HG02642 (cell line): ENCODE measurements around the gene LILRA2.
"Not testable (repeated sequence)": the region's sequence is repeated elsewhere in the genome, so short reads cannot be mapped to it uniquely, and the experiment has no call there.

ENCODE experiments used
- ATAC-seq: cut with Tn5 transposase; IDR thresholded peaks from one replicate; pipeline ENCODE4 v1.9.1; 2021; ENCODE audit warnings: mild to moderate bottlenecking; ENCODE audit not compliant: unreplicated experiment, poor library complexity

The LILRA2 gene

DNA sequence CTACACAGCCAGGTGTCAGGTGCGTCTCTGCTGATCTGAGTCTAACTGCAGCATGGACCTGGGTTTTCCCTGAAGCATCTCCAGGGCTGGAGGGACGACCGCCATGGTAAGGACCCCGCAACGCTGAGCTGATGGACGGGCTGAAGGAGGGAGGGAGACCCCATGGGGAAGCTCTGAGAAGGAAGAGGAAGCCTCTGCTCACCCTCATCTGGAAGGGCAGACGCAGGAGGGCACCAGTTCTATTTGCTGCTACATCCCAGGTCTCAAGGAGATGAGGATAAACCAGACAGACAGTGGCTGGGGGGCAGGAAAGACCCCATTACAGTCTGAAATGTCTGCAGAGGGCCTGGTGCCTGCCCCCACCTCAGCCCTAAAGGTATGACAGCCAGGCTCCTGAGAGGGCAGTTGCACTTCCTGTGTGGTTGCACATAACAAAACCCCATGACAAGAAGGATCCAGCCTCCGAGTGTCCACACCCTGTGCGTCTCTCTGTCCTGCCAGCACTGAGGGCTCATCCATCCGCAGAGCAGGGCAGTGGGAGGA, at the start of gene LILRA2:
TSS of gene LILRA2 (plus strand) at position 461 of the 543 bp plus-strand sequence. CDS start 89 bp downstream, outside the sequence.
- ATAC-seq, result no peak

DNA sequence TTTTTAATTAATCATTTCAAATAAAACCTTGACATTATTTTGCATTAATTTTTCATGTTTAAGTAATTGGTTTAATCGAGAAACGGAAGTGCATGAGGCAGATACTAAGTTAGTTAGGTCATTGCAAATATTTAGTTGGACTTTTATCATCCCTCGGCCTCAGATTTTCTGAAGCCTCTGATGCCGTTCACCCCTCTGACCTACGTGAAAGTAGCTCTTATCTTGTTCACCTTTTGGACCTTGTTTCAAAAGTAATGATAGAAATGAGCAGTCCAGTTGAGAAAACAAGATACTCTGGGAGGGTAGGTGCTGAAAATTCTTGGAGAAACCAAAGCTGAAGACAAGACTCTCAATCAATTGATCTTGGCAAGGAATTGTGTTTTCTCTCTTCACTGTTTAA, 48.0 kb upstream of the LILRA2 start:
- no peak for ATAC-seq

DNA sequence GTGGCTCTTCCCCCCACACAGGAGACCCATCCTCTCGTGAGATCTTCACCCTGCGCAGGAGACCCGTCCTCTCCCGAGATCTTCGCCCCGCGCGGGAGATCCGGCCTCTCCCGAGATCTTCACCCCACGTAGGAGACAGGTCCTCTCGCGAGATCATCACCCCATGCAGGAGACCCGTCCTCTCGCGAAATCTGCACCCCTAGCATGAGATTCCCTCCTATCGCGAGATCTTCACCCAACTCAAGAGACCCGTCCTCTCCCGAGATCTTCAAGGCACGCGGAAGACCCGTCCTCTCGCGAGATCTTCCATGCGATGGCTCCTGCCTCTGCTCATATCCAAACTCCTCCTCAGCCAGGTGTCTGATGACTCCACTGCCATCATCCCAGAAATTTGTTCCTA, 46.6 kb upstream of the LILRA2 start:
- ATAC-seq, result no peak

DNA sequence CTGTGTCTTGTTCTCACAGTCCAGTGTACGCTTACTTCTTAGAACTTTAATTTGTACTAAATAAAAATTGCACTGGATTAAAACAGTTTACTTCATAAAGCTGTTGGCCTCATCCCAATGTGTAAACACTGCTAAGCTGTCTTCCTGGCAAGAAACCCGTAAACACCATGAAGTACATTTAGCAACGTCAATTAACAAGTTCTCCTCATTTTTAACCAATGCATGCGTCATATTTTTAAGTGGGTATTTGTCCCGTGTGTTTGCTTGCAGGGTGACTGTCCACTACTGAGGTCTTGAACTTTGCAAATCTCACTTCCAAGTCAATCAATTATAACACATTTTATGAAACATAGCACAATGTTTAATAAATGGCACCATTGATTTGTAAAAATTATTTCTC, 42.7 kb upstream of the LILRA2 start:
- no peak for ATAC-seq

DNA sequence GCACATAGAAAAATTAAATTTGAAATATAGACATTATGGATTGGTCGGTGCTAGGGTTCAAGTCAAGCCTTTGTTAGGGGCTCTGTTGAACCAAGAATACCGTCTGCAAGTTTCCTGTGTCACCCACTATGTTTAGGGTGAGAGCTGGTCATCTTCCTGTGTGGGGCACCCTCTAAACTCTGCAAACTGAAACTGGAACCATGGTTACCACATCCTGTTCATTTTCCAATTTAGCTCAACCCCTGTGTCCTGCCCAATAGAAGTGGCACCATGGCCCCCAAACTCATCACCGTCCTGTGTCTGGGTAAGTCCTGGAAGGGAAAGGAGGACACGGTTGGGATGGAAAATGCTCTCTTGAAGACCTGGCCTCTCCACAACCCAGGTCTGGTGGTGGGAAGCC, 41.1 kb upstream of the LILRA2 start:
- ATAC-seq, result peak; percentile 78

DNA sequence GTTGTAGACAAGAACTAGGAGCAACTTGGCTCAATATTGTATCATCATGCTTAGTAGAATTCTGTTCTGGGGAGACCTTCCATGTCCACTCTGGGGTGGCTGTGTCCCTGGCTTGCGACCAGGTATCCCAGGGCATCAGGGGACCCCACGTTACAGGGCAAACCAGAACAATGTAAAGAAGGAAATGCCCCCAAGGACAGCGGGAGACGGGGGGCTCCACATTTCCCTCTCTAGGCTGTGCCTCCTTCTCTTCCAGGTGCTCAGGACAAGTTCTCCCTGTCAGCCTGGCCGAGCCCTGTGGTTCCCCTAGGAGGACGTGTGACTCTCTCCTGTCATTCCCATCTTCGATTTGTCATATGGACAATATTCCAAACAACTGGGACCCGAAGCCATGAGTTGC, 40.1 kb upstream of the LILRA2 start:
- ATAC-seq, result no peak

DNA sequence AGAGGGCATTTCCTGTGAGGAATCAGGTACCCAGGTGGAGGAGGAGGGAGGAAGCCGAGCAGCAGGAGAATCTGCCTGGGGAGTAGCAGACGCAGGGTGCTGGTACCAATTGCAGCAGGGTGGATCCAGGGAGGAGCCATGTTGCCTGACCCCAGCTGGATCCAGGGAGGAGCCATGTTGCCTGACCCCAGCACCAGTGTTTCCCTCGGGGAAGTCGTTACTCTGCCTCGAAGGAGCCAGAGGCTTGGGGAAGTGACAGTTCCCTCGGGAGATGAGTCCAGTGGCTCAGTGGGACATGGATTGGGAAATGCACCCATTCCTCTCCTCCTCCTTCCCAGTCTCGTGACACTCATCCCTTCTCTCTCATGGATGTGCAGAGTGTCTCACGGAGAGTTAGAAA, 39.4 kb upstream of the LILRA2 start:
- no peak for ATAC-seq

DNA sequence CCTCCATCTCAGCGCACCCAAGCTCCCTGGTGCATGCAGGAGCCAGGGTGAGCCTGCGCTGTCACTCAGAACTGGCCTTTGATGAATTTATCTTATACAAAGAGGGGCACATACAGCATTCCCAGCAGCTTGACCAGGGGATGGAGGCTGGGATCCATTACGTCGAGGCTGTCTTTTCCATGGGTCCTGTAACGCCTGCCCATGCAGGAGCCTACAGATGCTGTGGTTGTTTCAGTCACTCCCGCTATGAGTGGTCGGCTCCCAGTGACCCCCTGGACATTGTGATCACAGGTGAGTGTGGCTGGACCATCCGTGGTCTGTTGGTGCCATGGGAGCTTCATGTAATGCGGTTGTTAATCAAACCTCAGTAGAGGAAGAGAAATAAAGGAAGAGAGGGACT, 38.0 kb upstream of the LILRA2 start:
- no peak for ATAC-seq

DNA sequence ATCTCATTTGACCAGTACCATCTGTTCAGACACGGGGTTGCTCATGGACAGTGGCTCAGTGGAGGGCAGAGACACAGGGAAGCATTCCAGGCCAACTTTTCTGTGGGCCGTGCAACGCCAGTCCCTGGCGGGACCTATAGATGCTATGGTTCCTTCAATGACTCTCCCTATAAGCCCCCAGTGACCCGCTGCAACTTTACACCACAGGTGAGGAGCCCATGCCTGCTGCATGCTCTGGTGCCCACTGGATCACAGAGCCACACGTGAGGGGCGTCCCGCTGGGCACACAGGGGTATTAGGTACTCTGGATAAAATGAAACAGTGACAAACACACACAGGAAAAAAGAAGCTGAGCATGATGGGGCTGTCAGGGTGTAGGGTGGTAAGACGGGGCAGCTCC, 36.6 kb upstream of the LILRA2 start:
- no peak for ATAC-seq

DNA sequence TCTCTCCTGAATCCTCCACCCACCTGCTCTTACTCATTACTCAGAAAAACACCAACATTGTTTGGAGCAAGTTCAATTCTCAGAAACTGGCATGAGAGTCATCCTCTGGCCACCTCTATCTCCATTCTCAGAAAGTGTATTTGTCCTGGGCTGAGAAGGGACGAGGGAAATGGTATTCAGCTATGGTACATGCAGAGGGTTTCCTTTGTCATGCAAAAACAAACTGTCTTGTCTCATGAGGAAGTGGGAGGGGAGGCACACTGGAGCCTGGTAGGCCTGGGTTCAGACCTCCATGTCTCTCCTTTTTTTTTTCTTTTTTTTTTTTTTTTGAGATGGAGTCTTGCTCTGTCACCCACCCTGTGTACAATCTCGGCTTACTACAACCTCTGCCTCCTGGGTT, 31.9 kb upstream of the LILRA2 start:
- ATAC-seq, result no peak

DNA sequence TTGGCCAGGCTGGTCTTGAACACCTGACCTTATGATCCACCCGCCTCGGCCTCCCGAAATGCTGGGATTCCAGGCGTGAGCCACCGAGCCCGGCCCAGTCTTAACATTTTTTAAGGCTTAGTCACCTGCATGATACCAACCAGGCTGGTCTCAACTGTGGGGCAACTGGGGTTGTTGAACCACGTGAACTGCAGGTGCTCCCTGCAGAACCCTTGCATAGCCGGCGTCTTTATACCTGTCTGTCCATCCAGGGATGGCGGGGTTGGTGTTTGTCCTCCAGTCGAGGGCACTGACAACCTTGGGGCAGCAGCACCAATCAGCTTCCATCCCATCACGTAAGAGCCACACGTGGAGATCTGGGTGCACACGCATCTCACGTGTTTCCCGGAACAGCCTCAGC, 24.8 kb upstream of the LILRA2 start:
- ATAC-seq, result no peak

DNA sequence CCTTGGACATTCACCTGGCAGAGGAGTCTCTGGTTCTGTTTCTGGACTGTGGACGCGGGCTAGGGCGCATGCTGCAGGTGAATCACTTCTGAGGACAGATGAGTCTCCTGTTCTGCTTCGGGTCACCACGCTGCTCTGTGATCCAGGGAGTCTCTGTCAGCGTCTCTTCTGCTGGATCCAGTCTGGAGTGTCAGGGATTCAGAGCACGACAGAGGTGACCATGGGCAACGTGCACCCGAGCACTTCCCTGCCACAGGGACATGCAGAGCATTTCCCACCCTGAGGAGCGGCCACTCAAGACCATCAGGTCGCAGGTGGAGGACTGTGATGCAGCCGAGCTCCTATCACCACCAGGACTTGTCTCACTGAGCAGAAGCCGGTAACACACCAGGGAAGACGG, 24.4 kb upstream of the LILRA2 start:
- ATAC-seq, result no peak

DNA sequence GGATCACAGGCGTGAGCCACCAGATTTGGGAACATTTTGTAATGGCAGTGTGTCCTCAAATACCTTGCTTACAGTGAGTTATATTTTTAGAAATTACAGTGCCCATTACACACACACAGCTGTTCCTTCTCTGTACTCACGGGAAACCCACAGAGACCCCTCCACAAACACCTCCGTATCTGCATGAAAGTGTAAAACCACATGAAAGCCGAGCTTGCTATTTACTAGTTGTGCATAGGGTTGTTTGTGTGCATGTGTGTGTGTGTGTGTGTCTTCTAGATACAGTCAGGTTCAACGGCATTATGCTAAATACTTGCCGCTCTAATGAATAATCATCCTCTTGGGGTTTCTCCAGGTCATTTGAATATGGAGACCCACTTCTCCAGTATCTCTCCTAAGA, 22.3 kb upstream of the LILRA2 start:
- no peak for ATAC-seq

DNA sequence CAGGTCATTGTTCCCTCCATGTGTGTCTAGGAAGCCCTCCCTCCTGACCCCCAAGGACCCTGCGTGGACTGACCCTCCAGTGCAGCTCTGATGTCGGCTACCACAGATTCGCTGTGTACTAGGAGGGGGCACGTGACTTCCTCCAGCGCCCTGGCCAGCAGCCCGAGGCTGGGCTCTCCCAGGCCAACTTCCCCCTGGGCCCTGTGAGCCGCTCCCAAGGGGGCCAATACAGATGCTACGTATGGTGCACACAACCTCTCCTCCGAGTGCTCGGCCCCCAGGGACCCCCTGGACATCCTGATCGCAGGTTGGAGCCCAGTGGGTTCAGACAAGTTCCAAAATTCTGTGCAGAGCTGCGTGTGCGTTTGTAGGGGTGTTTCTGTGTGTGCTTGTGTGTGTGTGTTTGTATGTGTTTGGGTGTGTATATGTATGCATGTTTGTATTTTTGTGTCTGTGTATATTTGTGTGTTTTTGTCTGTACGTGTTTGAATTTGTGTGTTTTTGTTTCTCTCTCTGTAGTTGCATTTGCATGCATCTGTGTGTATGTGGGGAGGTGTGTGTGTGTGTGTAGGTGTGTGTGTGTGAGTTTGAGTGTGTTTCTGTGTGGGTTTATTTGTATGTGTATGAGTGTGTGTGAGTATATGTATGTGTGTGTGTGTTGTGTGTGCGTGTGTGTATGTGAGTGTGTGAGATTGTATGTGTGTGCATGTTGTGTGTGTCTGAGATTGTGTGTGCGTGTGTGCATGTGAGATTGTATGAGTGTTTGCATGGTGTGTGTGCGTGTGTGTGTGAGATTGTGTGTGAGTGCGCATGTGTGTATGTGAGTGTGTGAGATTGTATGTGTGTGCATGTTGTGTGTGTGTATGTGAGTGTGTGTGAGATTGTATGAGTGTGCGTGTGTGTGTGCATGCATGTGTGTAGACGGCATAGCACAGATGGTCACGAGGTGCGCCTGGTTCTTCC, 21.4 kb upstream of the LILRA2 start:
- no peak for ATAC-seq

DNA sequence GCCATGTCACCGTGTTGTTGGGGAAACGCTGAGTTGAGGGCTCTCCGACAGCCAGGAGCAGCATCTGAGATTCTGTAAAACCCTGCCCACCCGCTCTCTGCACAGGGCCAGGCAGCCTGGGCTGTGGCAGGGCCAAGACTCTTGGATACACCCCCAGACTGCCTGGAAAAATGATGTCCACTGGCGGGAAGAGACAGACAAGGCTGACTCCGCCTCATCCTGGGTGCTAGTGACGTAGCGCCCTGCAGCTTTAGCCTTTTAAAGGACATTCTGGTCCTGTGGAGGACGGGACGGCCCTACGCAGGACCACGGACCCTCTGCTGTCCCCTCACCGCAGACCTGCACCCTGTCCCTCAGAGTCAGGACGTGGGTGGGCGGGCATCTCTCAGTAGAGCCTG, 20.7 kb upstream of the LILRA2 start:
- no peak for ATAC-seq

DNA sequence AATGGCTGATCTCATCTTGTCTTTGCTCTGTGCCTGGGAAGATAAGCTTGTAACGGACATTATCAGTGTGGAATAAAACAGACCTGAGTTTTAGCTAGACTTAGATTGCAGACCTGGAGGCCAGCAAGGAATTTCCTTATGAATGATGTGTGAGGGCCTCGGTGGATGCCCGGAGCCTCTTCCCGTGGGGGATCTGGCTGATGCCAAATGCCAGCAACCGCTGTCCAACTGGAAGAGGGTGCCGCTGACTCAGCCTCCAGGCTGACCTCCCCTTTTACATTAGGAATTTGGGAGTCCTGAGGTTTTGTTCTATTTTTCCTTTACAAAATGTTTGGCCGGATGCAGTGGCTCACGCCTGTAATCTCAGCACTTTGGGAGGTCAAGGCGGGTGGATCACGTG, 19.6 kb upstream of the LILRA2 start:
- ATAC-seq, result no peak

DNA sequence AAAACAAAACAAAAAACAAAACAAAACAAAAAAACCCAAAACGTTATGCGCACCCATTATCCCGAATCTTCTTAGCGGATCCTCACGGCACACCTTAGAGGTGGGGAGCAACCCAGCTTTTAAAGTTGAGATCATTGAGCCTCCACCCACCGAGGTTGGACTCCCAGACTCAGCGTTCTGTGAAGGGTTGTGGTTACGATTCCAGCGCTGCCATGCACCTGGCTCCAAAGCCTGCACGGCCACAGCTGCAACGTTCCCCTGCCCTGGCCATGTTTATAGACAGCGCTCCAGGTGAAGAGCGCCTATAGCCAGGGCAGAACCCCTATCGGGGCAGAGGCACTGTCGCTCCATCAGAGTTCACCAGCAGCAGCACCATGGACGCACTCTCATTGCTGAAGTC, 18.7 kb upstream of the LILRA2 start:
- ATAC-seq, result no peak

DNA sequence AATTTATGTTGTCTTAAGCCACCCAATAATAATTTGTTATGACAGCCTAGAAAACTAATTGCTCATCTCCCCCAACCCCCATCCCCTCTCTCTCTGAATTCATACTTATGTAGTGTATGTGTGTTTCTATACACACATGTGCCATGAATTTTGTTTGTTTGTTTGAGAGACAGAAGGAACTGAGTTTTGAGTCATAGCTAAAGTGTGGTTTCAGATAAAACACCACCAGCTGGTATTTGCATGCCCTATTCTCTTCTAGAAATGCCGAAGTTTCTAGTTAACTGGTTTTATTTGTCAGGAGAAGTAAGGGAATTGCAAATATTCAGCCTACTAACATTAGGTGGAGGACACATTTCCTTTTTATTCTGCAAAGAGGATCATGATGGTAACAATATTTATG, 17.4 kb upstream of the LILRA2 start:
- no peak for ATAC-seq

DNA sequence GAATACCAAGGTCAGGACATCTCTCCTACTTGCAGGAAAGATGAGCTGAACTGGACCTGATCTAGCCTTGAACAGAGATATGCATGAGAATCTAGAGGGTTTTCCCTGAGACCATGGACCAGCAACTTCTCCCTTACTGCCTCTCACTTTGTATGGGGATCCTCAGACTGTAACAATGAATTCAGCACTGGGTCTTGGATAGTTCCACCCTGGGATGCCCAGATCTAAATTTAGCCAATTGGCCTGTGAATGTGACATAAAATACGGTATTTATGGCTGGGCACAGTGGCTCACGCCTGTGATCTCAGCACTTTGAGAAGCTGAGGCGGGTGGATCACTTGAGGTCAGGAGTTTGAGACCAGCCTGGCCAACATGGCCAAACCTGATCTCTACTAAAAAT, 15.3 kb upstream of the LILRA2 start:
- no peak for ATAC-seq

DNA sequence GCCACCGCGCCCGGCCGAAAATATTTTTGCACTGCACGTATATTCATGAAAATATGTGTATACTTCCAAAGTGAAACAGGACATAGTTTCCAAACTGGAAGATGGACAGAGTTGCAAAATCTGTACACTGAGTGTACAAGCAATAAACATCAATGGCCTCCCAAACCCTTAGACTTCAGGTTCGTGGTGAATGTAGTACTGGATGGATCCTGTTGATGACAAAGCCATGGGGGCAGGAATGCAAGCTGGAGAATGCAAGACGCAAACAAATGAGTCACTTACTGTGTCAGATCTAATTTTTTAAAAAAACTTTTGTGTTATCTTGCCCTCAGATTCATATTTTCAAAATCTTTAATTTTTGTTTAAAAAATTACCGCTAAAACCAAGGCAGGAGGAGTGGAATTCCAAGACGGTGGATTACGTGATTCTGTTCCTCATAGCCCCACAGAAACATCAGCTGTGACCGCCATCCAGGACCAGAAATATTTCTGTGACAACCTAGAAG, 12.7 kb upstream of the LILRA2 start:
- ATAC-seq, result no peak

DNA sequence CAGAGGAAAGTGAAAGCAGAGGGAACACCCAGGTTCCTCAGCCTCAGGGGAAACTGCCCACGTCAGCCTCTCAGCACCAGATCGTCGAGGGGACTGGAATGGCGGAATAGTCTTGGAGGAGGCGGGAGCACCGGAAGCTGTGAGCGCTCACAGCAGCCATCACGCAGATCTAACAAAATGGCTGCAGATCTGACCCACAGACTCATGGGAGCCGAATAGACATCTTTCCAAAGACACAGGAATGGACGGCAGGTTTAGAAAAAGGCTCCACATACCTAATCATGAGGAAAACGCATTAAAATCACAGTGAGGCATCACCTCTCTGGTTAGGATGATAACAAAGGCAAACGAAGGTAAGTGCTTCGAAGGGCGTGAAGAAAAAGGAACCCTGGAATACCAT, 11.8 kb upstream of the LILRA2 start:
- ATAC-seq, result no peak

DNA sequence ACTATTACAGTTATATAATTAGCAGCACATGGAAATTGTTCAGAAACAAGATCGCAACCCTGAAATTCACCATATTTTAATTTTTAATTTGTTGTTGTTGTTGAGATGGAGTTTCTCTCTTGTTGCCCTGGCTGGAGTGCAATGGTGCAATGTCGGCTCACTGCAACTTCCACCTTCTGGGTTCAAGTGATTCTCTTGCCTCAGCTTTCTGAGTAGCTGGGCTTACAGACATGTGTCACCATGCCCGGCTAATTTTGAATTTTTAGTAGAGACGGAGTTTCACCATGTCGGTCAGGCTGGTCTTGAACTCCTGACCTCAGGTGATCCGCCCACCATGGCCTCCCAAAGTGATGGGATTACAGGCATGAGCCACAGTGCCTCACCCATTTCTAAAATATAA, 10.4 kb upstream of the LILRA2 start:
- not testable (repeated sequence) for ATAC-seq
